Activated naive CD4-positive, alpha-beta T cell treated with anti-CD3 and anti-CD28 coated beads, Interleukin-2, amount 50 U/mL, for 24 hours (primary cell): ENCODE data around the gene PDE9A.
"Not testable (repeated sequence)": the region's sequence is repeated elsewhere in the genome, so short reads cannot be mapped to it uniquely, and the experiment has no call there.

Experiments used
- H3K27ac Mint-ChIP-seq: one replicate; pipeline ENCODE4 v1.8.0; 2021; ENCODE audit warnings: mild to moderate bottlenecking, mixed read lengths
- H3K27me3 Mint-ChIP-seq: one replicate; pipeline ENCODE4 v1.8.0; 2021; ENCODE audit warnings: mixed read lengths
- H3K36me3 Mint-ChIP-seq: one replicate; pipeline ENCODE4 v1.8.0; 2021; ENCODE audit warnings: mixed read lengths
- H3K4me1 Mint-ChIP-seq: one replicate; pipeline ENCODE4 v1.8.0; 2021; ENCODE audit warnings: mixed read lengths
- H3K4me3 Mint-ChIP-seq: one replicate; pipeline ENCODE4 v1.8.0; 2021; ENCODE audit warnings: mild to moderate bottlenecking, mixed read lengths
- H3K9me3 Mint-ChIP-seq: one replicate; pipeline ENCODE4 v1.8.0; 2021; ENCODE audit warnings: mixed read lengths

Gene PDE9A

GRCh38 chr21:42707207-42707830 is 53.9 kb downstream of the PDE9A start:
- Mint-ChIP-seq H3K36me3 (peaks cover 4% of the 10 kb centered on the region), H3K27ac (no peak overlapping the region), H3K9me3 (no peaks in the 10 kb centered on the region), H3K27me3 (no peaks in the 10 kb centered on the region), H3K4me1 (peaks cover 4% of the 10 kb centered on the region), H3K4me3 (no peak overlapping the region)

GRCh38 chr21:42708107-42708506 is 54.7 kb downstream of the PDE9A start:
- Mint-ChIP-seq H3K36me3 (peaks cover 2% of the 10 kb centered on the region), H3K4me3 (no peak overlapping the region), H3K9me3 (no peaks in the 10 kb centered on the region), H3K27me3 (no peaks in the 10 kb centered on the region), H3K27ac (no peak overlapping the region), H3K4me1 (peaks cover 4% of the 10 kb centered on the region)

DNA sequence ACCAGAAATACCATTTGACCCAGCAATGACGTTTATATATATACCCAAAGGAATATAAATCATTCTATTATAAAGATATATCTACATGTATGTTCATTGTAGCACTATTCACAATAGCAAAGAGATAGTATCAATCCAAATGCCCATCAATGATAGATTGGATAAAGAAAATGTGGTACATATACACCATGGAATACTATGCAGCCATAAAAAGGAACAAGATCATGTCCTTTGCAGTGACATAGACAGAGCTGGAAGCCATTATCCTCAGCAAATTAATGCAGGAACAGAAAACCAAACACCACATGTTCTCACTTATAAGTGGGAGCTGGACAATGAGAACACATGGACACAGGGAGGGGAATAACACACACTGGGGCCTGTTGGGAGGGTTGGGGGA is 55.5 kb downstream of the PDE9A start:
- H3K4me3 Mint-ChIP-seq, H3K27ac Mint-ChIP-seq, H3K9me3 Mint-ChIP-seq, H3K27me3 Mint-ChIP-seq, H3K4me1 Mint-ChIP-seq, H3K36me3 Mint-ChIP-seq: not testable (repeated sequence)

- Mint-ChIP-seq H3K4me3 (no peak overlapping the region), H3K4me1 (peaks cover 4% of the 10 kb centered on the region), H3K9me3 (no peaks in the 10 kb centered on the region), H3K36me3 (peaks cover 4% of the 10 kb centered on the region), H3K27ac (peak overlapping the region; percentile 85), H3K27me3 (no peaks in the 10 kb centered on the region)
Observed at GRCh38 chr21:42711667-42712066, 58.2 kb downstream of the PDE9A start.

GRCh38 chr21:42715427-42715826 is 62.0 kb downstream of the PDE9A start:
- not testable (repeated sequence) for H3K27ac Mint-ChIP-seq, H3K9me3 Mint-ChIP-seq, H3K27me3 Mint-ChIP-seq, H3K4me1 Mint-ChIP-seq, H3K4me3 Mint-ChIP-seq, H3K36me3 Mint-ChIP-seq

- no peaks in the 10 kb centered on the region for H3K27me3 Mint-ChIP-seq
- H3K4me1 Mint-ChIP-seq, result peaks cover 4% of the 10 kb centered on the region
- H3K36me3 Mint-ChIP-seq, result peaks cover 5% of the 10 kb centered on the region
- no peaks in the 10 kb centered on the region for H3K9me3 Mint-ChIP-seq
- no peak overlapping the region for H3K27ac Mint-ChIP-seq
- H3K4me3 Mint-ChIP-seq, result no peak overlapping the region
Observed at GRCh38 chr21:42716074-42716473, 62.7 kb downstream of the PDE9A start.

- not testable (repeated sequence) for H3K9me3 Mint-ChIP-seq, H3K36me3 Mint-ChIP-seq, H3K27me3 Mint-ChIP-seq, H3K27ac Mint-ChIP-seq, H3K4me1 Mint-ChIP-seq, H3K4me3 Mint-ChIP-seq
Observed at GRCh38 chr21:42720484-42720883, 67.1 kb downstream of the PDE9A start.

DNA sequence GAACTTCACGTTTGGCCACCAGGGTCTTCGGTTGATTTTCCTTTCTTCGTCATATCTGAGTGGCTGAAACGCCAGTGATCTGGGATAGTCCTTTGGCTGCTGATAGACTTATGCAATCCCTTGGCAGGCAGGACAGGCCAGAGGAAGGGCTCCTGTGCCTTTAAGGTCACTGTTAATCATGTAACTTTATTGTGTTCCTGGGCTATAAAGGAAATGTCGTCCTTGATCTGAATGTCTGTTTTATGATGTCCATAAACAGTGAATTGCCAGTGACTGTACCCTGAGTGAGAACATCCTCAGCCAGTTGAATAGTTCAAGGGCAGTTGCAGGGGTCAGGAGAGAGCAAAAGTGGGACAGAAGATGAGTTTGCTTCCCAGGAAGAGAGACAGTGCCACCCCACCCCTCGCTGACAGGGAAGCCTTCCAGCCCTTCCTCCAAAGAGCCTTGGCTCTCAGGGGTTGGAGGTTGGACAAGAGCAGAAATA is 68.0 kb downstream of the PDE9A start:
- Mint-ChIP-seq H3K4me1 (no peaks in the 10 kb centered on the region), H3K36me3 (peaks cover 5% of the 10 kb centered on the region), H3K27ac (no peak overlapping the region), H3K27me3 (no peaks in the 10 kb centered on the region), H3K4me3 (no peak overlapping the region), H3K9me3 (no peaks in the 10 kb centered on the region)

DNA sequence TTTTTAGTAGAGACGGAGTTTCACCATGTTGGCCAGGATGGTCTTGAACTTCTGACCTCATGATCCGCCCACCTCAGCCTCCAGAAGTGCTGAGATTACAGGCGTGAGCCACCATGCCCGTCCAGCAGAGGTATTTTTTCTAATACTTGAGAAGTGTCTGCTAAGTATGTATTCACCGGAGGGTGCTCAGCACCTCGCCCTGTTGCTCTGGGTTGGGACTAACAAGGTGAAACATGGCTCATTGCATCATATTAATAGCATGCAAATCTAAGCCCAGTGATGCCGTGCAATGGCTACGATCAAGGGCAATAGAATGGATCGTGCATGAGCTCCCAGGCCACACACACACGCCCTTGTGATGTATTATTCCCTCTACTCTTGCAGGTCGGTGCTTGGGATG is 68.7 kb downstream of the PDE9A start:
- Mint-ChIP-seq H3K36me3 (peaks cover 5% of the 10 kb centered on the region), H3K4me3 (no peak overlapping the region), H3K9me3 (no peaks in the 10 kb centered on the region), H3K27ac (no peak overlapping the region), H3K27me3 (no peaks in the 10 kb centered on the region), H3K4me1 (peaks cover 5% of the 10 kb centered on the region)

DNA sequence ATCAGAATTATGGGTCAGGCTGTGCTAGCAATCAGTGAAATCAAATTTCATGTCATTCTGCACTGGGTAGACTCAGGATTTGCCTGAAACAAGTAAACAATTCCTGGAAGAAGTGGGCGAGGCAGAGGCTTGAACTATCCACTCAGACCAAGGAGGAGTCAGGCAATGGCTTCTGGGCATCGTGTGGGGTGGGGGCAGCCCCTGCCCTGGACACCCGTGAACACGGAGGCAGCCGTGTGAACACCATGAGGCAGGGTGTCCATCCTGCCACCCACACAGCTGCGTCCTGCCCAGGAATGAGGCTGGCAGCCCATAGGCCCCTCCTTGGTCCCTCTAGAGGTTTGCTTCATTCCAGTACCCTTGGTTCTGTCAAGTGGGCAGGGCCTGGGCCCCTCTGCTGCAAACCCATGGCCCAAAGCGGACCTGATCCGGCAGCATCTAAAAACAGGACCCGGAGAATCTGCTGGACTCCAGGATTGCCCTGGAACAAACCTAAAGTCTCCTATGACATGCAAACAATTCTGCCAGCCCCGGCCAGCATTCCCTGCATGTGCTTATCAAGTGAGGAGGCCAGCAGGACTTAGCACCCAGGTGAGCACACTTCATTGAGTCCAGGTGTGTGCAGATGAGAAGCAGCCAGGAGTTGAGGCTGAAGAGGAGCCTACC is 69.5 kb downstream of the PDE9A start:
- Mint-ChIP-seq H3K4me1 (peaks cover 5% of the 10 kb centered on the region), H3K27ac (no peak overlapping the region), H3K36me3 (peaks cover 9% of the 10 kb centered on the region), H3K4me3 (no peak overlapping the region), H3K9me3 (no peaks in the 10 kb centered on the region), H3K27me3 (no peaks in the 10 kb centered on the region)

- H3K27ac Mint-ChIP-seq, result no peak overlapping the region
- no peaks in the 10 kb centered on the region for H3K9me3 Mint-ChIP-seq
- no peak overlapping the region for H3K4me3 Mint-ChIP-seq
- peaks cover 15% of the 10 kb centered on the region for H3K36me3 Mint-ChIP-seq
- no peaks in the 10 kb centered on the region for H3K27me3 Mint-ChIP-seq
- H3K4me1 Mint-ChIP-seq, result peaks cover 5% of the 10 kb centered on the region
Observed at GRCh38 chr21:42724226-42724920, 71.0 kb downstream of the PDE9A start.

- Mint-ChIP-seq H3K4me1 (peaks cover 5% of the 10 kb centered on the region), H3K4me3 (no peak overlapping the region), H3K27me3 (no peaks in the 10 kb centered on the region), H3K36me3 (peaks cover 18% of the 10 kb centered on the region), H3K27ac (no peak overlapping the region), H3K9me3 (no peaks in the 10 kb centered on the region)
Observed at GRCh38 chr21:42725416-42725930, 72.1 kb downstream of the PDE9A start.

- peaks cover 27% of the 10 kb centered on the region for H3K36me3 Mint-ChIP-seq
- H3K4me3 Mint-ChIP-seq, result peak overlapping the region; percentile 15
- no peaks in the 10 kb centered on the region for H3K27me3 Mint-ChIP-seq
- peak overlapping the region; percentile 62 for H3K27ac Mint-ChIP-seq
- peaks cover 40% of the 10 kb centered on the region for H3K4me1 Mint-ChIP-seq
- no peaks in the 10 kb centered on the region for H3K9me3 Mint-ChIP-seq
Observed at GRCh38 chr21:42731264-42732032, 78.0 kb downstream of the PDE9A start.

GRCh38 chr21:42732033-42732410 is 78.6 kb downstream of the PDE9A start:
- Mint-ChIP-seq H3K27ac (peak overlapping the region; percentile 62), H3K27me3 (no peaks in the 10 kb centered on the region), H3K9me3 (no peaks in the 10 kb centered on the region), H3K4me1 (peaks cover 42% of the 10 kb centered on the region), H3K36me3 (peaks cover 27% of the 10 kb centered on the region), H3K4me3 (no peak overlapping the region)

- Mint-ChIP-seq H3K27me3 (no peaks in the 10 kb centered on the region), H3K27ac (no peak overlapping the region), H3K4me1 (peaks cover 52% of the 10 kb centered on the region), H3K36me3 (peaks cover 22% of the 10 kb centered on the region), H3K4me3 (no peak overlapping the region), H3K9me3 (no peaks in the 10 kb centered on the region)
Observed at GRCh38 chr21:42733037-42733627, 79.7 kb downstream of the PDE9A start.
